Adrenal gland (tissue), 12 donors: ENCODE results near the gene CNOT8. TPM values are rescaled to one million over a fixed set of nuclear protein-coding genes. Genes with fewer than 3 reads are reported as not detected.
"Not testable (repeated sequence)": the region's sequence is repeated elsewhere in the genome, so short reads cannot be mapped to it uniquely, and the experiment has no call there.

Source experiments
- DNase-seq, 7 donors: peaks; one replicate each; pipeline ENCODE4 v3.0.0-alpha.2; 2019 to 2020
- H3K27ac ChIP-seq, 5 donors: fragments of 200-600 bp; sonication (generic) in 4 of 5; 1 replicate in 3 of 5; 2 replicates in 2 of 5; pipeline versions ENCODE4 v1.5.1 to v1.8.0; 2016 to 2020; ENCODE audit warnings: mild to moderate bottlenecking in 1 of 5
- H3K27me3 ChIP-seq: fragments of 200-600 bp; 2 replicates; pipeline ENCODE4 v1.8.0; 2021
- H3K36me3 ChIP-seq, 2 donors: fragments of 200-600 bp; replicated peaks in 1 of 2; 1 replicate in 1 of 2; 2 replicates in 1 of 2; pipeline versions ENCODE4 v1.5.1 to v1.8.0; 2018 to 2022
- H3K4me1 ChIP-seq, 2 donors: fragments of 200-600 bp; replicated peaks in 1 of 2; 1 replicate in 1 of 2; 2 replicates in 1 of 2; pipeline versions ENCODE4 v1.5.1 to v1.8.0; 2018 to 2021
- H3K4me3 ChIP-seq, 4 donors: fragments of 200-600 bp; sonication (generic) in 3 of 4; one replicate each; pipeline ENCODE4 v1.5.1; 2016 to 2018
- H3K9me3 ChIP-seq, 3 donors: fragments of 200-600 bp; sonication (generic) in 1 of 3; replicated peaks in 1 of 3; 1 replicate in 2 of 3; 2 replicates in 1 of 3; pipeline versions ENCODE4 v1.5.1 to v1.8.0; 2016 to 2021
- CTCF ChIP-seq, 6 experiments: fragments of 450-650 bp in 4 of 6; fragments of 200-600 bp in 2 of 6; sonication (generic) in 1 of 6; IDR thresholded peaks; 1 replicate in 5 of 6; 2 replicates in 1 of 6; pipeline versions ENCODE4 v1.5.1 to v1.8.0; 2016 to 2021; ENCODE audit warnings: antibody characterized with exemption in 6 of 6, mild to moderate bottlenecking in 2 of 6, moderate library complexity in 1 of 6
- POLR2A ChIP-seq, 2 donors: fragments of 450-650 bp; IDR thresholded peaks; one replicate each; pipeline ENCODE4 v1.6.1; 2017; ENCODE audit warnings: antibody characterized with exemption in 2 of 2, mild to moderate bottlenecking in 2 of 2, moderate library complexity in 1 of 2
- WGBS, 4 donors: extraction: QIAGEN DNeasy Blood & Tissue Kit in 2 of 4; methylation state at CpG; one replicate each; pipeline versions ENCODE4 v1.1.5 to v1.1.7; 2013 to 2017; 5-methylcytosine and 5-hydroxymethylcytosine counted together
- intact Hi-C, 2 donors: fragments of 100-400 bp; cut with DNase I; formaldehyde crosslinking; loops; one replicate each; pipeline versions ENCODE4 v1.14.1 to v1.15.0; 2022 to 2023
- polyA plus RNA-seq, 3 donors: library from polyadenylated mRNA; stranded (reverse); fragments of 200-250 nt in 2 of 3; fragments of 350-450 nt in 1 of 3; fragmentation: Illumina TruSeq in 1 of 3; extraction: RNeasy Lipid Tissue Mini Kit (QIAGEN cat#74804) in 1 of 3; gene quantifications; one replicate each; pipeline ENCODE4 v1.2.3, GENCODE V29; 2013 to 2014
- total RNA-seq, 9 donors: library from RNA; depleted of rRNA in 4 of 9; stranded (reverse); fragments of >200 nt in 4 of 9; fragments of 120-200 nt in 1 of 9; fragmentation: NEBNext Ultra II Directional in 1 of 9; extraction: Animal tissue kit (Norgen Biotek cat#: 25700) in 1 of 9; gene quantifications; one replicate each; pipeline versions ENCODE4 v1.1.0 to v1.2.4, GENCODE V29; 2013 to 2023
- donor health status: healthy with polysubstance abuse.
- donor health status: Bipolar disorder and iron deficiency.
- donor health status: DM: yes; HTN: yes; CAD: no.
- donor health status: DM: no; HTN: no; CAD: no.
- donor health status: DM: no; HTN: no; CAD: no.
- donor health status: DM: yes; HTN: yes; CAD: no.

The CNOT8 gene
- total and polyA plus RNA-seq, 12 donors: 25.6 to 109 (median 67.6) TPM

GRCh38 chr5:154901913-154902312, 43.5 kb downstream of the CNOT8 start:
- H3K4me3 ChIP-seq: no peak overlapping the region
- 93 to 98% (median 95%) methylated on average over 6 of the region's 6 CpGs for WGBS, 4 donors
- TF ChIP-seq CTCF (IDR thresholded peaks at IDR 0.05) (no peak), POLR2A (IDR thresholded peaks at IDR 0.05) (no peak)
- H3K36me3 ChIP-seq: peaks cover 0 to 80% of the 10 kb centered on the region in 2 donors
- no peak for DNase-seq
- no peaks in the 10 kb centered on the region for H3K4me1 ChIP-seq
- intact Hi-C loops: no loop called here
- no peaks in the 10 kb centered on the region for H3K27me3 ChIP-seq
- H3K9me3 ChIP-seq: no peaks in the 10 kb centered on the region
- H3K27ac ChIP-seq: no peak overlapping the region

- H3K27ac ChIP-seq, H3K4me1 ChIP-seq, H3K9me3 ChIP-seq, H3K27me3 ChIP-seq, intact Hi-C loops, H3K4me3 ChIP-seq: not testable (repeated sequence)
- peak in 1 of 7 donors; percentile 8 for DNase-seq
- peaks cover 0 to 68% of the 10 kb centered on the region in 2 donors for H3K36me3 ChIP-seq
- 83 to 88% (median 86%) methylated on average over 7 of the region's 7 CpGs for WGBS, 4 donors
Observed at GRCh38 chr5:154905601-154906000, 47.2 kb downstream of the CNOT8 start.

- Histone ChIP-seq H3K27me3 (no peaks in the 10 kb centered on the region), H3K36me3 (peaks cover 0 to 48% of the 10 kb centered on the region in 2 donors), H3K4me1 (no peaks in the 10 kb centered on the region), H3K9me3 (no peaks in the 10 kb centered on the region), H3K27ac (no peak overlapping the region), H3K4me3 (no peak overlapping the region)
- TF ChIP-seq CTCF (IDR thresholded peaks at IDR 0.05) (no peak), POLR2A (IDR thresholded peaks at IDR 0.05) (no peak)
- intact Hi-C loops: no loop called here
- peak in 3 of 7 donors; percentile 14 to 42 (median 26) for DNase-seq
- WGBS, 4 donors: 72 to 76% (median 73%) methylated on average over 3 of the region's 3 CpGs
Observed at GRCh38 chr5:154916874-154917273, 58.4 kb downstream of the CNOT8 start.

- TF ChIP-seq POLR2A (IDR thresholded peaks at IDR 0.05) (no peak), CTCF (IDR thresholded peaks at IDR 0.05) (no peak)
- 76 to 85% (median 81%) methylated on average over 4 of the region's 4 CpGs for WGBS, 4 donors
- Histone ChIP-seq H3K9me3 (no peaks in the 10 kb centered on the region), H3K27ac (no peak overlapping the region), H3K4me3 (no peak overlapping the region), H3K27me3 (no peaks in the 10 kb centered on the region), H3K4me1 (no peaks in the 10 kb centered on the region), H3K36me3 (peaks cover 0 to 39% of the 10 kb centered on the region in 2 donors)
- intact Hi-C loops: no loop called here
- no peak for DNase-seq
Observed at GRCh38 chr5:154917757-154918156, 59.3 kb downstream of the CNOT8 start.
